Stimulated activated CD8-positive, alpha-beta memory T cell treated with anti-CD3 and anti-CD28 coated beads, Interleukin-12 subunit alpha, Interleukin-12 subunit beta, amount 100 ng/mL, for 24 hours (primary cell): ENCODE data around the gene ARHGAP42.

ENCODE experiments used
- DNase-seq: peaks from one replicate; pipeline ENCODE4 v3.0.0-alpha.2; 2020; ENCODE audit errors: extremely low read depth

ARHGAP42 gene

DNA sequence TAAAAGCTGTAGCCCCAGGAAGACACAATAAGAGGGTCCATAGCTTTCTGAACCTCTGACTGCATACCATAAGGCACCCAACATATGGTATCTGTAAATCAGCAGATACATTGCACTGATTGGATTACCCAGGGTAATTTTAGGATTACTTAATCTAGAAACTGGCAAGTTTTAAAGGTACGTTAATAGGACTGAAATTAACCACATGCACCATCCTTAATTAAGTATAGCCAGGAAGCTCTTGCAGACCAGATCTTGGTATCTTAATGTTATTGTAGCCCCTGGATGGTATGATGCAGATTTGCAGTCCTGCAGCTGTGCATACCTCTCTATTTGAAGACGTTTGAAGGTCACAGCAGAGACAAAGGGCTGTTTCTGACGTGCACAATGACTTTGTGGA is 72.8 kb downstream of the ARHGAP42 start:
- no peak for DNase-seq

- no peak for DNase-seq
These were observed 73.7 kb downstream of the ARHGAP42 start for GRCh38 chr11:100760744-100761143.

DNA sequence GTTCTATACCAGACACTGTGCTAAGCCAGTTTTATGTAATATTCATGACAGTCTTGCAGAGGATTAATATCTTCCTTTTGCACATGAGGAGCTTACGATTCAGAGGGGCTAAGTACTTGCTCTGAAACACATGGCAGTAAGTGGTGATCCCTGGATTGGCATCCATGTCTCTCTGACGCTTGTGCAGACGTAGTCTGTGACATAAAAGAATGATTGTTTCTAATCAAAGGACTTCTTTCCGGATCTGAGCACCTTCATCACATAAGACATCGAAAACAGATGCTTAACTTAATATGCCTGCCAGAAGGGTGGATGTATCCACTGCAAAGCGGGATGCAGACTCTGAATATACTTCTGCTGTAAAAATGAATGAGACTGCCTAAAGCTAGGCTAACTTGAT is 74.8 kb downstream of the ARHGAP42 start:
- DNase-seq: no peak

GRCh38 chr11:100766764-100767163 is 79.7 kb downstream of the ARHGAP42 start:
- no peak for DNase-seq

DNA sequence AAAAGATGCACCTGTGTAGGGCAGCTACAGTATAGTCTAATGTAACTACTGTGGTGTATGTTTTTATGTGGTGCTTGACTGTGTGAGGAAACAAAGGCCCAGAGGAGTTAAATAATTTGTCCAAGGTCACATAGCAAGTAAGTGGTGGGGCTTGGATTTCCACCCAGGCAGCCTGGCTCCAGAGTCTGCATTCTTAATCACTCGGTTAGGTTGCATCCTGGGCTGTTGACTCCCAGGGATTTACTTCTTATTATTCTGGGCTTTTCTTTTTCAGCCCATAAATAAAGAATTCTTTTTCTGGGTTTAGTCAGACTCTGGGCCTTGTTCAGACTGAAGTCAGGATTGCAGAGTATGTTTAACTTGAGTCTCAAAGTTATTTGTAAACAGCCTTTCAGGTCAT is 82.1 kb downstream of the ARHGAP42 start:
- no peak for DNase-seq

GRCh38 chr11:100769617-100770016 is 82.5 kb downstream of the ARHGAP42 start:
- no peak for DNase-seq

- no peak for DNase-seq
These were observed 87.0 kb downstream of the ARHGAP42 start for GRCh38 chr11:100774132-100774531.

GRCh38 chr11:100774859-100775258 is 87.8 kb downstream of the ARHGAP42 start:
- DNase-seq: no peak

DNA sequence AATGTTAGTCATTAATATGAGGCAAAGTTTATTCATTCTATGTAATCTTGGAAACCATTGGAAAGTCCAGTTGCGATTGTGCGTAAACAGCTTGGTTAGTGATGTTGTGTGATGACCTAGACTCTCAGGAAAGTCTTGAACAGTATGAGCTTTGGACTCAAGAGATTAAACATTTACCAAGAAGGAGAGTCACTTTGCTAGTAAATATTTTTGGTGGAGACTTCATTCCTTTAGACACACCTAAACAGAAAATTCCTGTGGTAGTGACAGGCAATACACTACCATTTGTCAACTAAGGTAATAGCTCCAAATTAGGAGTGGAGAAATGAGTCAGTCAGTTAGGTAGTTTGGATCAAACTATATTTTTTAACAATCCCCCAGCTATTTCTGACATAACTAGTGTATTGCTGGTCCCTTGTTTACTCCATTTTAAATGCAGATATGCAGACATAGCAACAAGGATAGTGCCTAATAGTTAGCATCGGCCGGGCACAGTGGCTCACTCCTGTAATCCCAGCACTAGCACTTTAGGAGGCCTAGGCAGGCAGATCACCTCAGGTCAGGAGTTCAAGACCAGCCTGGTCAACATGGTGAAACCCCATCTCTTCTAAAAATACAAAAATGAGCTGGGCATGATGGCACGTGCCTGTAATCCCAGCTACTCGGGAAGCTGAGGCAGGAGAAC is 89.3 kb downstream of the ARHGAP42 start:
- no peak for DNase-seq

DNA sequence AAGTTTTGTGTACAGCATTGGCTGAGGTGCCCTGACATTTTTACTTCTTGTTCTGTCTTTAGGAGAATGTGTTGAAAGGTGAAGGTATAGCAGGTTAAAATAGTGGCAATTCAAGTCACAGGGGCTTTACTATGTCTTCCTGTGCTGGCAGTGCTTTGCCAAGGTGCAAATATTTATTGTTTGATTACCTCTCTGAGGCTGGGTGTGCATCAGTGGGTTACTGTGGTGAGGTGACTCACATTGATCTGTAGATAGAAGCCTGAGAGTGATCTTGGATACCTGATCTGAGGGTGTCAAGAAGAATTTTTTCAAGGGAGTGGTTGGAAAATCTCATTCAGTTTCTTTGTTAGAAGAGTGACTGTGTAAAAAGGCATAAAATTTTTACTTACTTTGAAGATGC is 90.0 kb downstream of the ARHGAP42 start:
- DNase-seq: no peak

DNA sequence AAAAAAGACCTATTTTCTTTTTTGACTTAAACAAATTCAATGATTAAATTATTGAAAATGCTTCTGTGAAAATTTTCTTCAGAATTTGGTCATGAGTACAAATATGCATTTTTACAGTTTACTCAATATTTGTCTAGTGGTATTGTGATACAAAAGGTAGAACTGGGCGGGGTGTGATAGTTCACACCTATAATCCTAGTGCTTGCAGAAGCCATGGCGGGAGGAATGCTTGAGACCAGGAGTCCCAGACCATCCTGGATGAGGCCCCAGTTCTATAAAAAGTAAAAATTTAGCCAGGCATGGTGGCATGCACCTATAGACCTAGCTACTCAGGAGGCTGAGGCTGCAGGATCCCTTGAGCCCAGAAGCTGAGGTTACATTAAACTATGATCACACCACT is 90.6 kb downstream of the ARHGAP42 start:
- no peak for DNase-seq

- no peak for DNase-seq
These were observed 91.2 kb downstream of the ARHGAP42 start for GRCh38 chr11:100778166-100778785.

DNA sequence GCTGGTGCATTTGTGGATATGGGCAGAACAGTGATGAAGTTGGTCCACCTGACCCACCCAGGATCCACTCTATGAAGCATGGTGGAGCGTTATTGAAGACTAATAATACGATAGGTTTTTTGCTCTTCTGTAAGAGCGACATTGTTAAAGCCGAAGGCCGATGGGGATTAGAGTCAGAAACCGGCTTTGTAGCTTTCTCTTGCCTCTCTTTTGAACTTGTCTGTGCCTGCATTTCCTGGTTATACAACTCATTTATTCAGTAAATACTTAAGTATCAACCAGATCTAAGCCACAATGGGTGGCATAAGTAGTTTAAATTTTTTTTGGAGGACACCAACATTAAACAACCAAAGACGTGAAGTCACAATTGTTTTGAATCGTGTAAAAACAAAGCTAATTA is 93.4 kb downstream of the ARHGAP42 start:
- no peak for DNase-seq

DNA sequence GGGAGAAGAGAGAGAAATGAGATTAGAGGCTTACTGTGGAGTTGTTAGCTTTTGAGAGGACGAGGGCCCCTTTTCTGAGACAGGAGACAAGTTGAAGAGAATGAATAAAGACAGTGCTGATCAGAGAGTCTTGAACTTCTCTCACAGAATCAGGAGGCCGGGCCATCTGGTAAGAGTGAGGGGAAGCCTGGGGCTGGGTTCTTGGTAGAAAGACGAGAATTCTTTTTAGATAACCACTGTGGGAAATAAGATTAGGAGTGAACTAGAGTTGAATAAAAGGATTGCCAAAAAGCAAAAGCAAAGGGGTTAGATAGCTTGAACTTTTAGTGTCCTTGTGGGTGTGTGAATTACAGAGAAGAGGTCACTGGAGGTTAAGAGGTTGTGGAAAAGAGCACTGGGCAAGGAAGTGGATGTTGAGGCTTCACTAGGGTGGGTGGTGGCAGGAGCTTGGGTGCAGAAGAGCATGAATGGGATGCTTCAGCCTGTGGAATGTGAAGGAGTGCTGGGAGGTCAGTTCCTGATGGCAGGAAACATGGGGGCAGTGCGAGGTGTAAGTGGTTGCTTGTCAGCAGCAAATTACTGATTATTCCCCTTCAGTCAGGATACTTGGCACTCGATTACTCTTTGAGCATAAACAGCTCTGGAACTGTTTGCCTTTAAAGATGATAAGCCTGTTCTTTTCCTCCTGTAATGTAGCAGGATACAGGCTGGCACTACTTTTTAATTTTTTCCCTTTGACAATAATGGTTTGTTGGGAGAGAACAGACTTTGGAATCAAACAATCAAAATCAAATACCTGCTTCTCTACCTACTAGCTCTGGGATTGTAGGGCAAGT is 98.3 kb downstream of the ARHGAP42 start:
- DNase-seq: no peak

- no peak for DNase-seq
These were observed 101.6 kb downstream of the ARHGAP42 start for GRCh38 chr11:100788561-100789295.

DNA sequence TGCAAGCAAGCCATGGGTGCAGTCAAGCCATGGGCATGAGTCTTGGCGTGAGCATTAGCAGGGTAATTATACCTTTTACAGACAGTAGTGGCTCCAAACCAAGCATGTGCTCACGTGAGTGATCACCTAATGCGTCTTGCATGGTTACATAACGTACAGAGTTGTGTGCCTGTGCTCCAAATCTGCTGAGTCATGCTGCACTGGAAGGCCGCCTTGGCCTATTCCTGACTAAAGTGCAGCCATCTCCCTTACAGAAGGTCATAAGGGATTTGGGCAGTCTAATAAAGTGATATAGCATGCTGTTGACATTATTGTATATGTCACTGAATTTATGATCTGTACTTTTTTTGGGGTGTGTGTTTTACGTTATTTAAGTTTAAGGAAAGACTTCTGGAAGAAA is 102.4 kb downstream of the ARHGAP42 start:
- no peak for DNase-seq

DNA sequence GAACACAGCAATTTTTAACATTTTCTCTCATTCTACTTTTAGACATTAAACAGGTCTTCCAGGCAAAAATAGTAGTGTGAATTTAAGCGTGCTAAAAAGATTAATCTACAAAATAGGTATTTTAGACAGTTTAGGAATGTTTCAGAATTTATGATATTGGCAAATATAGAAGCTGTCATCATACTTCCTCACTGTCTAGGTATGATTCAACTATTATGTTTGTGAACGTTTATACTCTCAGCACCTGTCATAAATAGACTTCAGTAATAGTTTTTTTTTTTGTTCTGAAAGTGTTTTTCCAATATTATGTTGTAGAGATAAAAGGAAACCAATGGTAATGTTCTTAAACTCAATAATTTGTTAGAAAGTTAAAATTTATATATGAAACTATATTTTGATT is 103.0 kb downstream of the ARHGAP42 start:
- DNase-seq: no peak

DNA sequence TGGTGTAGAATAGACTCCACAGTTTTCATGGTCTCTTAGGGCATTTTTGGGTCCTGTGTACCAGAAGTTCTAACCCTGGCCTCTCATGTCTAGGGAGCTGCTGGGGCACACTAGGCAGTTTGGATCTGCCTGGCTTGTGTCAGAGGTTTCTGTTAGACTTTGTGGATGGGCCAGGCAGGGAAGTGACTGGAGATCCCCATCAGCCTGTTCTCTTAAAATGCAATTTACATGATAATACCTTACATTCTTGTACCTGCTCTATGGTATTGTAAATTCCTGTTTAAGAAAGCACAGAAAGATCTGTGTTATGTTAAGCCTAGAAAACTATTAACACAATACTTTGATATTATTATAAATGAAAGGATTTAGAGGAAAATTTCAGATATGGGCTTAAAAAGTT is 104.0 kb downstream of the ARHGAP42 start:
- no peak for DNase-seq

DNA sequence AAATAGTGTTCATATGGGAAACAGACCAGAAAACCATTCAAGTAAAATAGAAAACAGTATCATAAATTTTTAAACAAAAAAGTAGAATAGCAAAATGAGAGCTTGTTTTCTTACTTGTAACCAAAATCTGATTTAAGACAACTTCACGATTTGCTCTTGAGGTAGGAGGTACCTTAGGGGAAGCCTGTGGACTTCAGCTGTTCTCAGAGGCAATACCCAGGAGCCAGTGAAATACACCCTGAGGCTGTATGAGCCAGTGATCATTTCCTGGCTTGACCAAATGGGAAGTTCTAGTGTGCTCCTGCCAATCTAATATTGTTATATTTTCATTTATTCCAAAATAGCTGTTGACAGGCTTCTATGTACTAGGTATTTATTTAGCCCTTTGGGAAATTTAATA is 104.8 kb downstream of the ARHGAP42 start:
- no peak for DNase-seq

- DNase-seq: no peak
These were observed 106.4 kb downstream of the ARHGAP42 start for GRCh38 chr11:100793525-100793924.

- DNase-seq: no peak
These were observed 107.4 kb downstream of the ARHGAP42 start for GRCh38 chr11:100794446-100794845.

DNA sequence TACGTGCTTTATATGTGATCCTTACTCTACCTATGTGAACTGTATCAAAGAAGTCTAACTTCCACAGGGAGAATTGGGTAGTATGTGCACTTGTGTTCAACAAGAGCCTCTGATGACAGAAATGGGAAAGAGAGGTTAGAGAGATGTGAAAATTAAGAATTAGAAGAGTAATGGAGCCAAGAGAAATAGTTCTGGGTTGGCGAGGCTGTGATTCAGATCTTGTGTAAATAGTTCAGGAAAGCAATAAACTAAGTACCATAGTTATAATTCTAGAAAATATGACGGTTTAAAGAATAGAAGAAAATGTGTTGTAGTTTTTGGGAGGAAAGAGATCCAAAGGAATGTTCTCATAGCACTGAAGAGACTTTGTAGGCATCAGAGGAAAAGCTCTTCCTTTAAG is 112.4 kb downstream of the ARHGAP42 start:
- DNase-seq: no peak
